Measurements from ENCODE around the gene HEYL. TPM values are rescaled to one million over a fixed set of nuclear protein-coding genes. Genes with fewer than 3 reads are reported as not detected.
A peak's percentile ranks its signal among the peaks of the same experiment; 100 is the strongest.

Gene HEYL
- total RNA-seq, 3 donors from 2014 or later (not counting 1 experiment from before 2014, with no cell fraction given): not detected

DNA sequence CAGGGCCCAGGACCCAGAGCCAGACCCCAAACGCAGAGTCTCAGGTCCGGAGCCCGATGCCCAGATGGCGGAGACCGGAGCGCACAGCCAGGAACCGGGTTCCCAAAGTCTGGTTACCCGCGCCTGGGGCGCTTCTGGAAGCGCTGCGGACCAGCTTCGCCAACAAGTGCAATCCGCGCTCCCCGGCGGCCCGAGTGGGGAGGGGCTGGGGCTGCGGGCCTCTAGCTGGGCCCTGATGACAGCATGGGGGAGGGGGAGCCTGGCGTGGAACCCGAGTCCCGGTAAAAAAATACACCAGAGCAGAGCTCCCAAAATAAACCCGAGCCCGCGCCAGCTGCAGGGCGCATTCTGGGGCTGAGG is 32.0 kb upstream of the HEYL start:
- 7% methylated on average over 26 of the region's 26 CpGs for WGBS (ENCODE audit: insufficient coverage)
- H3K4me1 Mint-ChIP-seq: peaks cover 0 to 5% of the 10 kb centered on the region in 2 donors
- peaks cover 41 to 53% of the 10 kb centered on the region in 2 donors for H3K27me3 Mint-ChIP-seq (ENCODE audit: low read depth in 2 of 2)
- Histone ChIP-seq H3K4me1 (ENCODE audit: control insufficient read depth, insufficient read depth, low read length) (peaks cover 14% of the 10 kb centered on the region), H3K27ac (ENCODE audit: low read length) (no peak overlapping the region), H3K4me3 (ENCODE audit: low read length) (peak overlapping the region; percentile 2), H3K27me3 (ENCODE audit: control insufficient read depth, insufficient read depth, low read length) (peaks cover 16% of the 10 kb centered on the region), H3K9me3 (ENCODE audit: control insufficient read depth, insufficient read depth, low read length) (no peaks in the 10 kb centered on the region), H3K36me3 (ENCODE audit: control insufficient read depth, insufficient read depth, low read length) (no peaks in the 10 kb centered on the region)
- no peak for DNase-seq
- no peaks in the 10 kb centered on the region for H3K36me3 Mint-ChIP-seq
- TF ChIP-seq, protein P1, sequence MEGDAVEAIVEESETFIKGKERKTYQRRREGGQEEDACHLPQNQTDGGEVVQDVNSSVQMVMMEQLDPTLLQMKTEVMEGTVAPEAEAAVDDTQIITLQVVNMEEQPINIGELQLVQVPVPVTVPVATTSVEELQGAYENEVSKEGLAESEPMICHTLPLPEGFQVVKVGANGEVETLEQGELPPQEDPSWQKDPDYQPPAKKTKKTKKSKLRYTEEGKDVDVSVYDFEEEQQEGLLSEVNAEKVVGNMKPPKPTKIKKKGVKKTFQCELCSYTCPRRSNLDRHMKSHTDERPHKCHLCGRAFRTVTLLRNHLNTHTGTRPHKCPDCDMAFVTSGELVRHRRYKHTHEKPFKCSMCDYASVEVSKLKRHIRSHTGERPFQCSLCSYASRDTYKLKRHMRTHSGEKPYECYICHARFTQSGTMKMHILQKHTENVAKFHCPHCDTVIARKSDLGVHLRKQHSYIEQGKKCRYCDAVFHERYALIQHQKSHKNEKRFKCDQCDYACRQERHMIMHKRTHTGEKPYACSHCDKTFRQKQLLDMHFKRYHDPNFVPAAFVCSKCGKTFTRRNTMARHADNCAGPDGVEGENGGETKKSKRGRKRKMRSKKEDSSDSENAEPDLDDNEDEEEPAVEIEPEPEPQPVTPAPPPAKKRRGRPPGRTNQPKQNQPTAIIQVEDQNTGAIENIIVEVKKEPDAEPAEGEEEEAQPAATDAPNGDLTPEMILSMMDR (IDR thresholded peaks at IDR 0.05): no peak
- intact Hi-C loops (cut with micrococcal nuclease): loop anchor here (5.0 kb wide), 1 partner anchor 51 kb away; no protein-coding TSS in a partner anchor
- H3K4me3 Mint-ChIP-seq: no peak overlapping the region
- ATAC-seq: no peak
- H3K9me3 Mint-ChIP-seq: no peaks in the 10 kb centered on the region
- H3K27ac Mint-ChIP-seq: no peak overlapping the region

- intact Hi-C loops (cut with micrococcal nuclease): loop anchor here (5.0 kb wide), 1 partner anchor 52 kb away; no protein-coding TSS in a partner anchor
- no peaks in the 10 kb centered on the region for H3K9me3 ChIP-seq (ENCODE audit: control insufficient read depth, insufficient read depth, low read length)
- TF ChIP-seq, protein P1 (IDR thresholded peaks at IDR 0.05): no peak
- ATAC-seq (no peak), DNase-seq (no peak)
- Mint-ChIP-seq H3K27ac (no peak overlapping the region), H3K4me1 (peaks cover 0 to 5% of the 10 kb centered on the region in 2 donors), H3K27me3 (ENCODE audit: low read depth in 2 of 2) (peaks cover 41 to 53% of the 10 kb centered on the region in 2 donors), H3K36me3 (no peaks in the 10 kb centered on the region), H3K9me3 (no peaks in the 10 kb centered on the region), H3K4me3 (no peak overlapping the region)
- no peaks in the 10 kb centered on the region for H3K36me3 ChIP-seq (ENCODE audit: control insufficient read depth, insufficient read depth, low read length)
- WGBS (ENCODE audit: insufficient coverage): 67% methylated on average over 1 of the region's 1 CpG
- H3K27me3 ChIP-seq (ENCODE audit: control insufficient read depth, insufficient read depth, low read length): peaks cover 16% of the 10 kb centered on the region
- peaks cover 14% of the 10 kb centered on the region for H3K4me1 ChIP-seq (ENCODE audit: control insufficient read depth, insufficient read depth, low read length)
- no peak overlapping the region for H3K27ac ChIP-seq (ENCODE audit: low read length)
- H3K4me3 ChIP-seq (ENCODE audit: low read length): no peak overlapping the region
Observed at GRCh38 chr1:39670689-39671088, 31.2 kb upstream of the HEYL start.

- ATAC-seq: no peak
- no peaks in the 10 kb centered on the region for H3K36me3 ChIP-seq (ENCODE audit: control insufficient read depth, insufficient read depth, low read length)
- no peak for DNase-seq
- no peak overlapping the region for H3K27ac Mint-ChIP-seq
- WGBS (ENCODE audit: insufficient coverage): 98% methylated on average over 3 of the region's 3 CpGs
- H3K4me1 Mint-ChIP-seq: peaks cover 0 to 5% of the 10 kb centered on the region in 2 donors
- H3K4me3 Mint-ChIP-seq: no peak overlapping the region
- H3K9me3 ChIP-seq (ENCODE audit: control insufficient read depth, insufficient read depth, low read length): no peaks in the 10 kb centered on the region
- no peak overlapping the region for H3K4me3 ChIP-seq (ENCODE audit: low read length)
- H3K4me1 ChIP-seq (ENCODE audit: control insufficient read depth, insufficient read depth, low read length): peaks cover 14% of the 10 kb centered on the region
- no peaks in the 10 kb centered on the region for H3K36me3 Mint-ChIP-seq
- peaks cover 16% of the 10 kb centered on the region for H3K27me3 ChIP-seq (ENCODE audit: control insufficient read depth, insufficient read depth, low read length)
- intact Hi-C loops (cut with micrococcal nuclease): no loop called here
- TF ChIP-seq, protein P1 (IDR thresholded peaks at IDR 0.05): no peak
- no peak overlapping the region for H3K27ac ChIP-seq (ENCODE audit: low read length)
- H3K27me3 Mint-ChIP-seq (ENCODE audit: low read depth in 2 of 2): peaks cover 38 to 44% of the 10 kb centered on the region in 2 donors
- no peaks in the 10 kb centered on the region for H3K9me3 Mint-ChIP-seq
Observed at GRCh38 chr1:39668894-39669293, 29.5 kb upstream of the HEYL start.

DNA sequence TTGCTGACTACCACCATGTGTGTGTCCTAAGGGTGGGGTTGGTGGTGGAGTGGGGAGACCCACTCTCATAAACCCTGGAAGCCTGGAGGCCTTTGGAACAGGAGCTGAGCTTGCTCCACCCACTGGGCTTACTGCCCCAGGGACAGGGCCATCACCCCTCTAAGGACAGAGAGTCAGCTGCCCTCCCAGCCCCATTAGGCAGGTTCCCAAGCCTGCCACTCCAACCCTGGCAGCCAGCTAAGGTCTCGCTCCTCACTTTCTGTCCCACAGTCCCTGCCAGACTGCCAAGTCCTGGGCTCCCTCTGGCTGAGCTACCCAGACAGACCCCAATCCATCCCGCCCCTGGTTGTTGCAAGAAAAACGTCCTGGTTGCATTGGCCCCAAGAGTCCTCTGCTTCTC is 28.7 kb upstream of the HEYL start:
- no peak for ATAC-seq
- H3K27me3 ChIP-seq (ENCODE audit: control insufficient read depth, insufficient read depth, low read length): peaks cover 16% of the 10 kb centered on the region
- Mint-ChIP-seq H3K27me3 (ENCODE audit: low read depth in 2 of 2) (peaks cover 36% of the 10 kb centered on the region in 2 donors), H3K27ac (no peak overlapping the region), H3K36me3 (no peaks in the 10 kb centered on the region), H3K4me1 (peaks cover 0 to 5% of the 10 kb centered on the region in 2 donors), H3K9me3 (no peaks in the 10 kb centered on the region), H3K4me3 (no peak overlapping the region)
- no peaks in the 10 kb centered on the region for H3K9me3 ChIP-seq (ENCODE audit: control insufficient read depth, insufficient read depth, low read length)
- H3K36me3 ChIP-seq (ENCODE audit: control insufficient read depth, insufficient read depth, low read length): no peaks in the 10 kb centered on the region
- H3K4me1 ChIP-seq (ENCODE audit: control insufficient read depth, insufficient read depth, low read length): peaks cover 14% of the 10 kb centered on the region
- no peak overlapping the region for H3K4me3 ChIP-seq (ENCODE audit: low read length)
- TF ChIP-seq, protein P1 (IDR thresholded peaks at IDR 0.05): no peak
- 93% methylated on average over 3 of the region's 3 CpGs for WGBS (ENCODE audit: insufficient coverage)
- H3K27ac ChIP-seq (ENCODE audit: low read length): no peak overlapping the region
- intact Hi-C loops (cut with micrococcal nuclease): no loop called here
- no peak for DNase-seq
